RWPE1 (cell line): ENCODE results near the gene TWIST2.

ENCODE experiments used
- CTCF ChIA-PET: fragments of 350-600 bp; sonication (Branson Sonifier 250); formaldehyde crosslinking; extraction: SDS; loops from one replicate; lab custom pipeline; 2021; lab: Yijun Ruan, JAX
- POLR2A ChIA-PET: fragments of 400-600 bp; formaldehyde crosslinking; extraction: SDS; loops from one replicate; lab custom pipeline; 2020; ENCODE audit warnings: antibody characterized with exemption; ENCODE audit not compliant: low non-redundant PET; lab: Yijun Ruan, JAX
- DNase-seq: peaks from one replicate; pipeline ENCODE4 v3.0.0; 2012; ENCODE audit warnings: low spot score
- H3K27ac ChIP-seq: fragments of 450-650 bp; 2 replicates; pipeline ENCODE4 v1.5.1; 2017
- TF ChIP-seq, protein P1 (sequence below): fragments of 450-650 bp; conservative IDR thresholded peaks from 2 replicates; pipeline ENCODE4 v1.5.1; 2017; ENCODE audit warnings: low read depth, mild to moderate bottlenecking

TWIST2 gene

DNA sequence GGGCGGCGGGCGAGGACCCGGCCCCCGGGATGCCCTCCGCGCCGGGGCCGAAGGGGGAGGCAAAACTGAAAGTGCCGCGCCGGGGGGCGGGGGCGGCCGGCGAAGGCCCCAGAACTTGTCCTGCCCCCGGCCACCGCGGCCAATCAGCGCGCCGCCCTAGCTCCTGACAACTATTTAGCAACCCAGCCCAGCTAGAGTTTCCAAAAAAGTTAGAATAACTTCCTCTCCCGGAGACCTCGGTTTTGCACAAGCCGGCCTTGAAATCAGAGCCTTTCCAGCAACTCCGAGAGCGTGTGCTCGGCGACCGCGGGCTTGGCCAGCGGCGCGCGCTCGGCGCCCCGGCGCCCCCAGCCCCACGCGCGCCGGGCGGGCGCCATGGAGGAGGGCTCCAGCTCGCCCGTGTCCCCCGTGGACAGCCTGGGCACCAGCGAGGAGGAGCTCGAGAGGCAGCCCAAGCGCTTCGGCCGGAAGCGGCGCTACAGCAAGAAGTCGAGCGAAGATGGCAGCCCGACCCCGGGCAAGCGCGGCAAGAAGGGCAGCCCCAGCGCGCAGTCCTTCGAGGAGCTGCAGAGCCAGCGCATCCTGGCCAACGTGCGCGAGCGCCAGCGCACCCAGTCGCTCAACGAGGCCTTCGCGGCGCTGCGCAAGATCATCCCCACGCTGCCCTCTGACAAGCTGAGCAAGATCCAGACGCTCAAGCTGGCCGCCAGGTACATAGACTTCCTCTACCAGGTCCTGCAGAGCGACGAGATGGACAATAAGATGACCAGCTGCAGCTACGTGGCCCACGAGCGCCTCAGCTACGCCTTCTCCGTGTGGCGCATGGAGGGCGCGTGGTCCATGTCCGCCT is at the start of gene TWIST2:
TSS of gene TWIST2 (plus strand) at position 245 of the 850 bp plus-strand sequence. CDS start at position 376, 131 bp downstream.
- ChIA-PET CTCF (interaction anchor here (0.5 to 1.6 kb wide), 4 partner anchors 15 to 444 kb away, joined by 3 to 7 read pairs (median 4); no protein-coding TSS in a partner anchor), POLR2A (no interaction called here)
- peak; percentile 85 for DNase-seq
- TF ChIP-seq, protein P1, sequence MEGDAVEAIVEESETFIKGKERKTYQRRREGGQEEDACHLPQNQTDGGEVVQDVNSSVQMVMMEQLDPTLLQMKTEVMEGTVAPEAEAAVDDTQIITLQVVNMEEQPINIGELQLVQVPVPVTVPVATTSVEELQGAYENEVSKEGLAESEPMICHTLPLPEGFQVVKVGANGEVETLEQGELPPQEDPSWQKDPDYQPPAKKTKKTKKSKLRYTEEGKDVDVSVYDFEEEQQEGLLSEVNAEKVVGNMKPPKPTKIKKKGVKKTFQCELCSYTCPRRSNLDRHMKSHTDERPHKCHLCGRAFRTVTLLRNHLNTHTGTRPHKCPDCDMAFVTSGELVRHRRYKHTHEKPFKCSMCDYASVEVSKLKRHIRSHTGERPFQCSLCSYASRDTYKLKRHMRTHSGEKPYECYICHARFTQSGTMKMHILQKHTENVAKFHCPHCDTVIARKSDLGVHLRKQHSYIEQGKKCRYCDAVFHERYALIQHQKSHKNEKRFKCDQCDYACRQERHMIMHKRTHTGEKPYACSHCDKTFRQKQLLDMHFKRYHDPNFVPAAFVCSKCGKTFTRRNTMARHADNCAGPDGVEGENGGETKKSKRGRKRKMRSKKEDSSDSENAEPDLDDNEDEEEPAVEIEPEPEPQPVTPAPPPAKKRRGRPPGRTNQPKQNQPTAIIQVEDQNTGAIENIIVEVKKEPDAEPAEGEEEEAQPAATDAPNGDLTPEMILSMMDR: 0 out of 2 replicates have a peak, but pooled peaks have one; percentile 16
- peak within 1 kb of the TSS; percentile 89 for H3K27ac ChIP-seq

DNA sequence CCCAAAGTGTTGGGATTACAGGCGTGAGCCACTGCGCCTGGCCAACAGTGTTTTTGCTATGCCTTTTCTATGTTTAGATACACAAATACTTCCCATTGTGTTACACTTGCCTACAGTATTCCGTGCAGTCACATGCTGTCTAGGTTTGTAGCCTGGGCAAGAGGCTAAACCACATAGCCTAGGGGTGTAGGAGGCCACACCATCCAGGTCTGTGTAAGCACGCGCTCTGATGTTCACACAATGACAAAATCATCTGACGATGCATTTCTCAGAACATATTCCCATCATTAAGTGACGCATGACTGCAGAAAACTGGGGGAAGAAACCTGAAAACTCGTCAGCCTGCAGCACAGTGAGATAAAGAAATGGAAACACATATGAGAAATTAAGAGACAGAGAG is 46.1 kb upstream of the TWIST2 start:
- TF ChIP-seq, protein P1: no peak
- H3K27ac ChIP-seq: no peak overlapping the region
- no peak for DNase-seq
- ChIA-PET POLR2A (no interaction called here), CTCF (no interaction called here)

DNA sequence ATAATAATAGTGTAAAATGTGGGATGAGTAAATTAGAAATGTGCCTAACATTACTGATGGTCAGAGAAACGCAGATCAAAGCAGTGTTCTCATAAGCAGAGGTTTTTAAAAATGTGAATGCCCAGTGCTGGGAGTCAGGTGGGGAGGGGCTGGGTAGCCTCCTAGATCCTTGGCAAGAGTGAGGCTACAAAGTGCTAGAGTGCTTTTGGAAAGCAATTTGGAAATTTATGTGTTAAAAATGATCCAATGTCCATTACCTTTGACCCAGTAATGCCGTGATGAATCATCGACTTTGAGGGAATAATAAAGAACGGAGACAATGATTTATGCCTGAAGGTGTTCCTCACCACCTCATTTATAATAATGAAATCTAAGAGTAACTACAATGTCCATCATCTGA is 44.9 kb upstream of the TWIST2 start:
- POLR2A ChIA-PET: no interaction called here
- H3K27ac ChIP-seq: no peak overlapping the region
- TF ChIP-seq, protein P1: no peak
- DNase-seq: peak; percentile 37
- CTCF ChIA-PET: no interaction called here

DNA sequence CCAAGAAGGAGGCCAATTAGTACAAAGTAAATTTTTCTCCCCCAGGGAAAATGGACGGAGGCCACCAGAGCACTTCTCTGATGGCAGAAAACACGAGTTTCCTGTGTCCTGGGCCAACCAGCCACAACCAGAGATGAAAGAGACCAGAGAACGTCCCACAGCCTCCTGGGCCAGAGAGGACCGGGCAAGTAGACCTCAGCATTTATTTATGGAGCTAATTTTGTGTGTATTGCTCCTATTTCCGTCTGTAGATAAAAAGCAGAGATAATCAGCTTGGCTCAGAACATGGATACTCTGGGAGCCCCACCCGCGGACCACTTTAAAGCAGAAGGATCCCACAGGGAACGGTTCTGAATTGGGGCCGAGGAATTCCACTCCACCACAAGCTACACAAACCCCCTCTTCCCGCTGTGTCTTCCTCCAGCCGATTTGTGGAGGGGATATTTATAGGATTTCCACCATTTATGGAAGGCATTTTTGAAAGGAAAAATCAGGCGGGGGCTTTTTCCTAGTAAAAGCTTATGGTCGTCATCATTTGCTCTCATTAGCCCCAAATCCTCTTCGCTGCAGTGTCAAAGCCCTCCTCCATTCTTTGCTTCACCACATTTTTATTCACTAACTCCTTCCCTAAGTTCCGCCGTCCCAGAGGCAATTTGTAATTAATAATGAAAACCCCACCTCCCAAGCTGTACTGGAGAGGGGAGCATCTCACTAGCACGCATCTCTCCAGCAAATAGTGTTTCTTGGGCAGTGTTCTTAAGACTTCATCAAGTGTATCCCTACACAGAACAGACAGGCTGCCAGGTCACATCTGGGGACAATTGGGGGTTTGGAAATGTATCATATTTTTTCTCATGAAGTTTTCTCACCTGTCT is 43.7 kb upstream of the TWIST2 start:
- no peak overlapping the region for H3K27ac ChIP-seq
- ChIA-PET CTCF (interaction anchor here (0.6 to 1.0 kb wide), 3 partner anchors 13 to 438 kb away, joined by 3 to 5 read pairs (median 5); no protein-coding TSS in a partner anchor), POLR2A (no interaction called here)
- DNase-seq: no peak
- TF ChIP-seq, protein P1: no peak

DNA sequence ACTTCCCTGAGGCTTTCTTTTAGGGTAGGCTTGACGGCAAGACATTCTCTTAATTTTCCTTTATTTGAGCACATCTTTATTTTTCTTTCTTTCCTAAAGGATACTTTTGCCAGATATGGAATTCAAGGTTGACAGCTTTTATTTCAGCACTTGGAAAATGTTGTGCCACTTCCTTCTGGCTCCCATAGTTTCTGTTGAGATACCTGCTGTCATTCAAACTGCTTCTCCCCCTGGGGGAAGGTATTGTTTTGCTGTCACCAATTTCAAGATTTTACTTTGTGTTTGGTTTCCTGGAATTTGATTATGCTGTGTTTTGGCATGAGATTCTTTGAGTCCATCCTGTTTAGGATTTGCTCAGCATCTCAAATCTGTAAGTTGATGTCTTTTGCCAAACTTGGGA is 39.1 kb upstream of the TWIST2 start:
- CTCF ChIA-PET: no interaction called here
- no peak for DNase-seq
- POLR2A ChIA-PET: no interaction called here
- H3K27ac ChIP-seq: no peak overlapping the region
- TF ChIP-seq, protein P1: no peak

DNA sequence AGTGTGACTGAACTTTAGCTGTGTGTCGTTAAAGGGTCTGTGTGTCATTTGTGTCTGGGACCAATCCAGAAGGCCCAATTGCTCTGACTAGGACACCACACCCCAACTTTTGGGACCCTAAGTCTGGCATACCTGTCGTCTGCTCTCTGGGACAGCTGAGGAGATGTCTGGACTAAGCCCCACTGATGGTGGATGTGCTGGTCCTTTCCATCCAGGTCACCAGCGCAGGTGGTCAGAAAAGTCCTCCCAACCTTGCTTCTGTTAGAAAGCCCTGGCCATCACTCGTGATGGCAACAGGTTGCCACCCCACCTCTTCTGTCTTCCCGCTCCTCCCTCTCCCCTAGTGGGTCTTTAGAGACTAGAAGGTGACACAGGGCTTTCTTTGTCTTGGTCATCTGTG is 37.6 kb upstream of the TWIST2 start:
- CTCF ChIA-PET: interaction anchor here (0.6 kb wide), 1 partner anchor 30 kb away, joined by 3 read pairs; no protein-coding TSS in a partner anchor
- no peak for DNase-seq
- no peak overlapping the region for H3K27ac ChIP-seq
- POLR2A ChIA-PET: no interaction called here
- TF ChIP-seq, protein P1: no peak
